ENCODE results near the gene SLC2A13. TPM values are rescaled to one million over a fixed set of nuclear protein-coding genes. Genes with fewer than 3 reads are reported as not detected.

Gene SLC2A13
- total RNA-seq, 2 experiments from 2014 or later = 2.2 to 2.5 TPM

DNA sequence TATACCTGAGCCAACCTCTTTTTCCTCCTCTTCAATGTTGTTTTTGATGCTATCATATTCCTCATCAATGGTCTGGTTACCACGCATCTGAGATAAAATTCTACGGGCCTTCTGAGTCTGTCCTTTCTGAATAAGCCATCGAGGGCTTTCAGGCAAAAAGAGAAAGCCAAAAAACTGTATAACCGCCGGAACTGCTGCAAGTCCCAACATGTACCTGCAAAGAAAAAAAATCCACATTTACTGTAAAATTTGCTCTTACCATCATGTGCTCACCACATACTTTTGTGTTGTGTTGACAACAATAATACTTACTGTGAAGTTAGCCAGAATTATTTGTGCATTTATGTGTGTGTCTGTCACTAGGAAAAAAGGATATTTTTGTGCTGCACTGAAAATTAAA lies 77.6 kb downstream of the SLC2A13 start:
- ChIA-PET CTCF (no interaction called here), POLR2A (no interaction called here)
- H3K4me3 Mint-ChIP-seq = no peak overlapping the region
- H3K9me3 Mint-ChIP-seq = no peaks in the 10 kb centered on the region
- no peak overlapping the region for H3K27ac Mint-ChIP-seq
- H3K27me3 Mint-ChIP-seq = no peaks in the 10 kb centered on the region
- DNase-seq = no peak
- no peaks in the 10 kb centered on the region for H3K36me3 Mint-ChIP-seq (ENCODE audit: low read depth)
- no peaks in the 10 kb centered on the region for H3K4me1 Mint-ChIP-seq

GRCh38 chr12:40022850-40023249 lies 83.0 kb downstream of the SLC2A13 start:
- no peaks in the 10 kb centered on the region for H3K9me3 Mint-ChIP-seq
- no peaks in the 10 kb centered on the region for H3K36me3 Mint-ChIP-seq (ENCODE audit: low read depth)
- H3K4me3 Mint-ChIP-seq = no peak overlapping the region
- H3K27me3 Mint-ChIP-seq = no peaks in the 10 kb centered on the region
- H3K4me1 Mint-ChIP-seq = no peaks in the 10 kb centered on the region
- H3K27ac Mint-ChIP-seq = no peak overlapping the region
- DNase-seq = no peak
- CTCF ChIA-PET = no interaction called here
- POLR2A ChIA-PET = no interaction called here

GRCh38 chr12:40020261-40020691 lies 85.6 kb downstream of the SLC2A13 start:
- Mint-ChIP-seq H3K9me3 (no peaks in the 10 kb centered on the region), H3K4me3 (no peak overlapping the region), H3K4me1 (peaks cover 3% of the 10 kb centered on the region), H3K27me3 (no peaks in the 10 kb centered on the region), H3K27ac (no peak overlapping the region), H3K36me3 (ENCODE audit: low read depth) (no peaks in the 10 kb centered on the region)
- ChIA-PET POLR2A (no interaction called here), CTCF (interaction anchor here (0.7 kb wide), 1 partner anchor 88 kb away, joined by 3 read pairs; no protein-coding TSS in a partner anchor)
- DNase-seq = no peak

DNA sequence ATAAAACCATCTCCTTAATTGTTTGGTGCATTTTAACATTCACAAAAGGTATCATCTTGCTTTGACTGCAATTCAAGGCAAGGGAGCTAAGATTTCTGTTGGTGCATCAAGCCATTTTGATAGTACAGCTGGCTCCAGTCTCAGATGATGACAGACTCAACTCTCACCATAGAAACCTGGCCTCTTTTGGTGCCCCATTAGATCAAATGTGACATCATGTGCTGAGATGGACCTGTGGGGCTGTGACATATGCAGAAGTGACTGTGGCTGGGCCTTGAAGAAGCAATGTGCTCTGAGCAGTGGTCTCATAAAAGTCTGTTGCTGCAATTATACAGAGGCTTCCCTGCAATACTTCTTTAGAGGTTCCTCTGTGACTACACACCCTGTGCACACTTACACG lies 88.4 kb downstream of the SLC2A13 start:
- DNase-seq = no peak
- H3K9me3 Mint-ChIP-seq = no peaks in the 10 kb centered on the region
- no peaks in the 10 kb centered on the region for H3K36me3 Mint-ChIP-seq (ENCODE audit: low read depth)
- H3K4me3 Mint-ChIP-seq = no peak overlapping the region
- H3K27me3 Mint-ChIP-seq = no peaks in the 10 kb centered on the region
- POLR2A ChIA-PET = no interaction called here
- no peak overlapping the region for H3K27ac Mint-ChIP-seq
- peaks cover 7% of the 10 kb centered on the region for H3K4me1 Mint-ChIP-seq
- CTCF ChIA-PET = no interaction called here

DNA sequence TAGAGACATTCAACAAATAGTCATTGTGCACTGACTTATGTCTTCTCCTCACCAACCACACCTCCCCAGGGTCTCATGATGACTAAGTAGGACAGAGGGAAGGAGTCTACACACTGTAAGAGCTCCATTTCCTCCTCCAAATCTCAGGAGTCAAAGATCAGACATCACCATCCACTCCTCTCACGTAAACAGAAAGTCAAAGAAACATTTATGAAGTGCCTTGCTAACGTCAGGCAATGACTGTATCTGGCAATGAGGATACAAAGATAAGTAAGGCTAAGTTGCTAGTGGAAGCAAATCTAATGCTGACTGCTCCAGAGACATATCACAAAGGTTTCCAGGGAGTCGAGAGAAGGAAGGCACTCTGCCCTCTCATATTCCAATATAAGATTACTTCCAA lies 88.9 kb downstream of the SLC2A13 start:
- CTCF ChIA-PET = no interaction called here
- POLR2A ChIA-PET = no interaction called here
- no peak for DNase-seq
- H3K9me3 Mint-ChIP-seq = no peaks in the 10 kb centered on the region
- no peaks in the 10 kb centered on the region for H3K27me3 Mint-ChIP-seq
- H3K27ac Mint-ChIP-seq = no peak overlapping the region
- peaks cover 9% of the 10 kb centered on the region for H3K4me1 Mint-ChIP-seq
- no peaks in the 10 kb centered on the region for H3K36me3 Mint-ChIP-seq (ENCODE audit: low read depth)
- no peak overlapping the region for H3K4me3 Mint-ChIP-seq

DNA sequence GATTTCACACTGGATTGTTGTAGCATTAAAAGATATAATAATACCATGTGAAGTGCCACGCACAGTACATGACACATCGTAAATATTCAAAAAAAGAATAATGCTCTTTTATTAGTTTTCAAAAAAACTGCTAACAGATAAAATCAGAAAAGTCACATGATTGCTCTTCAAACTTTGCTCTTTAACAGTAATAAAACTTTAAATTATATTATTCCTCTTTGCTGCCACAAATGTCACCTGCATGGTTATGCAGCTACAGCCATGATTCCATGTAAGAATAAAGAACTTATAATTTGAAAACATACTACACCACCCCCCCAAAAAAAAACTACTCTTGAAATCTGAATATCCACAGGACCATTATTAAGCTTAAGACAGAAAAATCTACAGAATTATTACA lies 90.0 kb downstream of the SLC2A13 start:
- Mint-ChIP-seq H3K4me1 (peaks cover 15% of the 10 kb centered on the region), H3K36me3 (ENCODE audit: low read depth) (no peaks in the 10 kb centered on the region), H3K4me3 (no peak overlapping the region), H3K27me3 (no peaks in the 10 kb centered on the region), H3K9me3 (no peaks in the 10 kb centered on the region), H3K27ac (no peak overlapping the region)
- ChIA-PET CTCF (no interaction called here), POLR2A (no interaction called here)
- no peak for DNase-seq

- Mint-ChIP-seq H3K27ac (no peak overlapping the region), H3K4me1 (peaks cover 15% of the 10 kb centered on the region), H3K4me3 (no peak overlapping the region), H3K9me3 (no peaks in the 10 kb centered on the region), H3K27me3 (no peaks in the 10 kb centered on the region), H3K36me3 (ENCODE audit: low read depth) (no peaks in the 10 kb centered on the region)
- POLR2A ChIA-PET = no interaction called here
- CTCF ChIA-PET = interaction anchor here (0.7 kb wide), 1 partner anchor 97 kb away, joined by 3 read pairs; no protein-coding TSS in a partner anchor
- DNase-seq = no peak
Measured at GRCh38 chr12:40015345-40015744, 90.5 kb downstream of the SLC2A13 start.

DNA sequence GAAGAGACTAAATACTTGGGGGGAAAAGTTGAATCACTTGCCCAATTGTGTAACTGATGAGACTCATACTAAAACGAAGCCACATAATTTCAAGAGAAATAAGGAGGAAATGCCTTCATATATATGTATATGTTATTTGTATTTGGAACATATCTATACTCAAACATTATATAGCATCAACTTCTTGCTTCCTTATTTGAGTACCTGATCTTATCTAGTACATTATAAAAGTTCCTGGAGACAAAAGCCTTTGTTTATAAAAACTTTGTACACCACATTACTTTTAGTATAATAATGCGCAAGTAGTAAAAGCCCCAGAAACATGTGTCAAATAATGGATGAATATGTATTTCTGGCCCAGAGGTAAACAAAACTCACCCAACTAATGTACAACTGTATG lies 92.0 kb downstream of the SLC2A13 start:
- ChIA-PET CTCF (no interaction called here), POLR2A (no interaction called here)
- no peaks in the 10 kb centered on the region for H3K9me3 Mint-ChIP-seq
- no peaks in the 10 kb centered on the region for H3K27me3 Mint-ChIP-seq
- no peak for DNase-seq
- H3K27ac Mint-ChIP-seq = no peak overlapping the region
- peaks cover 15% of the 10 kb centered on the region for H3K4me1 Mint-ChIP-seq
- no peak overlapping the region for H3K4me3 Mint-ChIP-seq
- H3K36me3 Mint-ChIP-seq (ENCODE audit: low read depth) = no peaks in the 10 kb centered on the region

DNA sequence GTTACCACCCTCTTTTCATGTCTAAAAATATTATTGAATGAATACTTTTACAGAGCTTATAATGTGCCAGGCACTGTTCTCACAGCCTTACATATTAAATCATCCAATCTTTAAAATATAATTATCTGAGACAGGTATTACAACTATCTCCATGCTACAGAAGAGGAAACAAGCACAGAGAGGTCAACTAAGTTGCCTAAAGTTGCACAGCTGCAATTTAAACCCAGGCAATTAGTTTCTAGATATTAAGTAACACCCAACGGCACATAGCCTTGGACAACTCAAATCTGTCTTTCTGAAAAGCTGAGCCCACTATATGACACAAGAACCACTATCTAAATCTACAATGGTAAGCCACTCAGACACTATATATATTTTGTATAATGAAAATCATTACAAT lies 92.6 kb downstream of the SLC2A13 start:
- H3K4me3 Mint-ChIP-seq = no peak overlapping the region
- H3K9me3 Mint-ChIP-seq = no peaks in the 10 kb centered on the region
- H3K4me1 Mint-ChIP-seq = peaks cover 15% of the 10 kb centered on the region
- no peak overlapping the region for H3K27ac Mint-ChIP-seq
- POLR2A ChIA-PET = no interaction called here
- no peaks in the 10 kb centered on the region for H3K27me3 Mint-ChIP-seq
- DNase-seq = no peak
- CTCF ChIA-PET = interaction anchor here (0.7 kb wide), 1 partner anchor 20 kb away, joined by 3 read pairs; no protein-coding TSS in a partner anchor
- H3K36me3 Mint-ChIP-seq (ENCODE audit: low read depth) = no peaks in the 10 kb centered on the region

- POLR2A ChIA-PET = no interaction called here
- Mint-ChIP-seq H3K36me3 (ENCODE audit: low read depth) (no peaks in the 10 kb centered on the region), H3K9me3 (no peaks in the 10 kb centered on the region), H3K4me3 (no peak overlapping the region), H3K27ac (no peak overlapping the region), H3K27me3 (no peaks in the 10 kb centered on the region), H3K4me1 (peaks cover 15% of the 10 kb centered on the region)
- no peak for DNase-seq
- CTCF ChIA-PET = interaction anchor here (0.7 kb wide), 1 partner anchor 19 kb away, joined by 3 read pairs; no protein-coding TSS in a partner anchor
Measured at GRCh38 chr12:40012711-40013110, 93.2 kb downstream of the SLC2A13 start.

DNA sequence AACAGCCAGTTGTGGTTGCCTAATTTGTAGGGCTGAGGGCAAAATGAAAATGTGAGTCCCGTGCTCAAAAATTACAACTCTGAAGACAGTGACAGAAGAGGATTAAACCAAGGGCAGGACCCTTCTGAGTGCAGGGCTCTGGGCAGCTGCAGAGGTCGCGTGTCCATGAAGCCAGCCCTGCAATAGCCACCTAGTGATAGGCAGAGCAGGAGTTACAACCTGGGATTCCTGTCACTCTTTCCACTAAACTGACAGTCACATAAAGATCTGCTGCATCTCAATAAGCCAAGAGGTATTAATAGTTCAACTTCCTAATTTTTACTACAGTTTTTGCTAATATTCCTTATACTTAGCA lies 94.1 kb downstream of the SLC2A13 start:
- no peaks in the 10 kb centered on the region for H3K36me3 Mint-ChIP-seq (ENCODE audit: low read depth)
- CTCF ChIA-PET = interaction anchor here (0.6 to 2.2 kb wide), 7 partner anchors 9 to 92 kb away, joined by 3 to 5 read pairs (median 4); no protein-coding TSS in a partner anchor
- no peak for DNase-seq
- POLR2A ChIA-PET = no interaction called here
- H3K9me3 Mint-ChIP-seq = no peaks in the 10 kb centered on the region
- peak overlapping the region; percentile 53 for H3K4me3 Mint-ChIP-seq
- H3K4me1 Mint-ChIP-seq = peaks cover 15% of the 10 kb centered on the region
- no peaks in the 10 kb centered on the region for H3K27me3 Mint-ChIP-seq
- peak overlapping the region; percentile 55 for H3K27ac Mint-ChIP-seq

DNA sequence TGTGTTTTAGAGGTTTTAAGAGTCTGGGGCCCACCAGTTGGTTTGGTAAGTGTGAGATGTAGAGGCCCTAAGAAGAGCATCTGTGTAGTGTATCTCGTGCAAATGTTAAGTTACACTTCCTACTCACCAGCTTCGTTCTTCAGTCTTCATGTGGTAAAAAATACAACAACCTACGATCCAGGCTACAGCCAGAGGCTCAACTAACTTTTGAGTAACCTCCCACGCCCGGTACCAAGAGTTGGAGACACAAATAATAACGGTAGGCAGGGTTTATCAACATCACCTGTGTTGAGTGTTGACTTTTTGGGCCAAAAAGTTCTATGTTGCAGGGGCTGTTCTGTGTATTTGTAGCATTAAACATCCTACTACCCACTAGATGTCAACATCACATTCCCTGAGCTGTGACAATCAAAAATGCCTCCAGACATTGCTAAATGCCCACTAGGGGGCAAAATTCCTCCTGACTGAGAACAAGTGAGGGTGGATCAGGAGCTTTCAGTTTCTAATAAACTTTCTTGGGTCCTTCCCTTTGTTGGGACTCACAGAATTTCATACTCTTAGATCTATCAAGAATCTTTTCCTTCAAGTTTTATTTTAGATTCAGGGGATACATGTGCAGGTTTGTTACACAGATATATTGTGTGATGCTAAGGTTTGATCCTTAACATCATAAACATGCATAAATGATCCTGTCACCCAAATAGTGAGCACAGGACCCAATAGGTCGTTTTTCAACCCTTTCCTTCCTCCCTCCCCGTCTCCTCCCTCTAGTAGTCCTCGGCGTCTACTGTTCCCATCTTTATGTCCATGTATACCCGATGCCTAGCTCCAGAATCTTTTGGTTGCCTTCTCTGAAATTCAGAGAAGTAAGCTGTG lies 94.7 kb downstream of the SLC2A13 start:
- H3K27me3 Mint-ChIP-seq = no peaks in the 10 kb centered on the region
- no peaks in the 10 kb centered on the region for H3K9me3 Mint-ChIP-seq
- CTCF ChIA-PET = interaction anchor here (0.6 to 2.2 kb wide), 9 partner anchors 8 to 98 kb away, joined by 3 to 5 read pairs (median 3); no protein-coding TSS in a partner anchor
- peak overlapping the region; percentile 55 for H3K27ac Mint-ChIP-seq
- H3K36me3 Mint-ChIP-seq (ENCODE audit: low read depth) = no peaks in the 10 kb centered on the region
- H3K4me1 Mint-ChIP-seq = peaks cover 15% of the 10 kb centered on the region
- peak; percentile 77 for DNase-seq
- H3K4me3 Mint-ChIP-seq = peak overlapping the region; percentile 53
- POLR2A ChIA-PET = no interaction called here

DNA sequence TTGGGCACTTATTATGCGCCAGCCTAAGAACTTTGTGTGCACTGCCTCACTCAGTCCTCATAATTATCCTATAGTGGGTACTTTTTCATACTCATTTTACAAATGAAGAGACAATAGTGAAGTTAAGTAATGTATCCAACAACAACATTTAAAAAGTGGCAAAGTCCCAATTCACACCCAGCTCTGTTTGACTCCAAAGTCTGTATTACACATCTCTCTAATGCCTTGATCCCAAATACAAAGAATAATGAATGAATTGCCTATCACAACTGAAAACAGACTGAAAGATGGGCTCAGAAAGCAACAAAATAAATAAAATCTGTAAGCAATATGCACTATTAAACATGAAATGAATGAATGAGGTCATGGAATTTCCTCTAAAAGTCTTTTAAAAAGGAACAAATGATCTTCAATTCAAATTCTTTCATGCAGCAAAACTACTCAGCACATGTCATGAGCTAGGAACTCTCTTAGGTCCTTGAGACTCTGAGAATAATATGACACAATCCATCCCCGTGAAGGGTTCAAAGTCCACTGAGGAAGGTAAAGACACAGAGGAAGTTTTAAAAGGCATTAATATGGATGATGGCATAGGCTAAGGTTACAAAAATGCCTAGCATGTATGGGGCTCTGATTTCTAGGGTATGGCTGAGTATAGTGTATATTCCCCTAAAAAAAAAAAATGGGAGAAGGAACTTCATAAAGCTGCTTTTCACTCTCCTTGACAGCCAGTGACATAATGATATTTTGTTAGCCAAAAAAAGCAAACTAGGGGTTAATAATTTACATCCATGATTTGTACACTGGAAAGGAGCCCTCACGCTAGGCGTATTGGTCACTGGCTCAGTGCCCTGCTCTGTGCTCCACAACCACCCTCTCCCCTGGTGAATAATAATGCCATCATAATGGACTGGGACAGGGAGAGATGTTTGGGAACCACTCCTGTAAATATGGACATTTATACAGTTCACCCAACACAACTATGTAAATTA lies 103.4 kb downstream of the SLC2A13 start:
- no peak for DNase-seq
- no peak overlapping the region for H3K27ac Mint-ChIP-seq
- H3K27me3 Mint-ChIP-seq = no peaks in the 10 kb centered on the region
- H3K4me3 Mint-ChIP-seq = no peak overlapping the region
- CTCF ChIA-PET = interaction anchor here (1.6 kb wide), 1 partner anchor 9 kb away, joined by 3 read pairs; no protein-coding TSS in a partner anchor
- POLR2A ChIA-PET = no interaction called here
- H3K9me3 Mint-ChIP-seq = peaks cover 13% of the 10 kb centered on the region
- H3K4me1 Mint-ChIP-seq = peaks cover 1% of the 10 kb centered on the region
- peaks cover 3% of the 10 kb centered on the region for H3K36me3 Mint-ChIP-seq (ENCODE audit: low read depth)

All from activated CD4-positive, alpha-beta T cell treated with anti-CD3 and anti-CD28 coated beads, Interleukin-2, amount 10 ng/mL, durations not matched to agents 7 days and 5 days (primary cell).